SK-MEL-5 (cell line): ENCODE measurements around the gene NLRP6. TPM values are rescaled to one million over a fixed set of nuclear protein-coding genes. Genes with fewer than 3 reads are reported as not detected.
"Not testable (repeated sequence)": the region's sequence is repeated elsewhere in the genome, so short reads cannot be mapped to it uniquely, and the experiment has no call there.

Experiments used
- DNase-seq: peaks from one replicate; pipeline ENCODE4 v3.0.0-alpha.2; 2016; ENCODE audit warnings: low read depth, low spot score
- in situ Hi-C: cut with HindIII; loops from 2 replicates; pipeline ENCODE4 v1.10.0; 2016; ENCODE audit warnings: low sequenced_read_pairs, high pct_unique_total_duplicates, low pct_unique_long_range_greater_than_20kb
- polyA plus RNA-seq, 2 experiments: library from polyadenylated mRNA; depleted of rRNA; stranded (reverse); fragments of >200 nt; gene quantifications; 2 replicates each; pipeline ENCODE4 v1.2.3, GENCODE V29; 2015
- total RNA-seq: library from RNA; depleted of rRNA; stranded (reverse); fragments of >200 nt; shearing (Covaris generic); gene quantifications from 2 replicates; pipeline ENCODE4 v1.2.3, GENCODE V29; 2014; rRNA removed

The NLRP6 gene
- 0.11 TPM in 1 of 2 replicates, not detected in the other for total RNA-seq
- 0.08 TPM in 1 of 2 replicates, not detected in the other for polyA plus RNA-seq (2015; cell fraction: cytosol; rRNA removed)
- polyA plus RNA-seq (2015; cell fraction: nucleus; rRNA removed) = not detected in 2 replicates

DNA sequence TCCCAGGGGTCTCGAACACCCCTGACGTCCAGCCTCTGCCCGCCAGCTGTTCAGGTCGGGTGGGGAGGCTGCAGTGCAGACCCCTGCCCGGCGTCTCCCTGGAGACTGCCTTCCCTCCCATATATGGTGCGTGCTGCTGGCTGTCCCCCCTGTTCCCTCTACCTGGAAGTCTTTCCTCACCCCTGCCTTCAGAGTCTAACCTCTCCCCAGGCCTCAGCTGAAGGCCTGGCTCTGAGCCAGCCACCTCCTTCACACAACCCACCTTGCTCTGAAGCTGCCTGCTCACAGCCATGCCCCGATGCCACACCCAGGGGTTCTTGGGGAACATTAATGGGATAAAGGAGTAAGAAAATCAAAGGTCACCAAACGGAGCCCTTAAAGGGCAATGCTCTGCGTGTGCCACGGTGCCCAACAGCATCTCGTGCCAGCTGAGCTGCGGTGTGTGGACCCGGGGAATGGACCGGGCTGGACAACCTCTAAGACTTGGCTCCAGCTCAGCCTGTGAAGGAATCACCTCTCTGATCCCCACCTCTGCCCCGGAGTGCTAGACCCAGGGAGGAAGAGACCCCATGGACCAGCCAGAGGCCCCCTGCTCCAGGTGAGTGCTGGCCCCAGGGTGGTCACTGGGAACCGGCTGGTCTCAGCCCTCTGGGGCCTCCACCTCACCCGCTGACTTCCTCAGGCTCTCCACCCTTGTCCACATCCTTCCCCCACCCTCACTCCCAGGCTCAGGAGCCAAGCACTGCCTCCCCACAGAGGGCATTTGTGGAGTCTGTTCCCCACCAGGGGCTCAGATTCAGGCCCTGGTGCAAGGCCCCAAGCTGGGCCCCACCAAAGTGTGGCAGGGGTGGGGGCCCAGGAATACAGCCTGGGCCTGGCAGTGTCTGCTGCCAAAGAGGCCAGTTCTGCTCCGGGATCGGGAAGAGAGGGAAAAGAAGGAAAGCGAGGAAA, at the start of gene NLRP6:
Gene NLRP6, plus strand, starts transcription at position 407 of the 951 bp plus-strand sequence. Its CDS starts 163 bp downstream, at position 570.
- no peak for DNase-seq
- in situ Hi-C loops = no loop called here

DNA sequence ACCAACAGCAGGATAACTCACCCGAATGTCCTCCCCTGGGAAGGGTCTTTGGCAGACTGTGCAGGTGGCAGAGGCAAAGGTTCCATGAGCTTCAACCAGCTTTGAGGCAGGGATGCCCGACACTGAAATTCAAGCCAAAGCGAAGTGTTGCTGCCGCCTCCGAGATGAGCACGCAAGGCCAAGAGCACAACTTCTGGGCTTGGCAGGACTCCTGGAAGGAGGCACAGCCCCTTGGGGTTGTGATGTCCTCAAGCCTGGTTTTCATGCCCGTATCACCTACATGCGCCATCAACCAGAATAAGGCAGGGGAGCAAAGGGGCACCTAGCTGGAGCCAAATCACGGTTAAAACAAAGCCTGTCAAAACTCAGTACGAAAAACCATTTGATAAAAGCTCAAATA, 47.8 kb upstream of the NLRP6 start:
- in situ Hi-C loops = no loop called here
- DNase-seq = no peak

DNA sequence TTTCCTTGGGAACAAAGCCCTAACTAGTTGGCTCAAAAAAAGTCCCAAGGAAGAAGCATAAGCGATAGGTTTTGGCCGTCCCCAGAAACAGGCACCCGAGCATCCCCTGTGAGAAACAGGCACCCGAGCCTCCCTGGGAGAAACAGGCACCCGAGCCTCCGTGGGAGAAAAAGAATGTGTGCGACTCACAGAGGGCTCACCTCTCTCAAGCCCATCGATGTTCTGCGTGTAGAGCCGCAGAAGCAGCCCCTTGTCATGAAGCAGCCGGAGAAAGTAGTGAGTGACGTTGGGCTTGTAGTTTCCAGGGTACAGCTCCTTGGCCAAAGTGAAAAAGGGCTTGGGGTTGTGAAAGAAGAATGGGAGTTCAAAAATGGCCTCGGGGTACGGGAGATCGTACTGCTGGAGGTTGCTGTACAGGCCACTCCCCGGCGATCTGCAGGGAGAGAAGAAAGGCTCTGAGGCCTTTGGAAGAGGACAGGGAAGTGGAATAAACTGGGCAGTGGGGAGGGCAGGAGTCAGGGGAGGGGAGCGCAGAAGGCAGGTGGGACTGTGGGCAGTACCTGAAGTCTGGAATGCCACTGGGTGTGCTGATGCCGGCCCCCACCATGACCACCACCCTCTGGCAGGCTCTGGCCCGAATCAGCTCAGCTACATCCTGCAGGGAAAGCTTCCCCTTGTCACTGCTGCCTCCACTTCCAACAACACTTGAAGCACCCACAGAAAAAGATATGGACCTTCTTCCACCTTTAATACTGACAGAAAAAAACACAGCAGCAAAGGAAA, 45.2 kb upstream of the NLRP6 start:
- no peak for DNase-seq
- in situ Hi-C loops = no loop called here

DNA sequence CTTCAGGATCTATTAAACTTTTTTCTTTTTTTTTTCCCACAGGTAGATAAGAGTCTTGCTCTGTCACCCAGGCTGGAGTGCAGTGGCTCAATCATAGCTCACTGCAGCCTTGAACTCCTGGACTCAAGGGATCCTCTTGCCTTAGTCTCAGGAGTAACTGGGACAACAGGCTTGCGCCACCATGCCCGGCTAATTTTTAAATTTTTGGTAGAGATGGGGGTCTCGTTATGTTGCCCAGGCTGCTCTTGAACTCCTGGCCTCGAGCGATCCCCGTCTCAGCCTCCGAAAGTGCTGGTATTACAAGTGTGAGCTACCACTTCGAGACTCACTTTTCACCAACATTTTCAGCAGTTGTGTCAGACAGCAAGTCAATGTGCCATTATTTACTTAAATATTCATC, 43.0 kb upstream of the NLRP6 start:
- no peak for DNase-seq
- in situ Hi-C loops = no loop called here

DNA sequence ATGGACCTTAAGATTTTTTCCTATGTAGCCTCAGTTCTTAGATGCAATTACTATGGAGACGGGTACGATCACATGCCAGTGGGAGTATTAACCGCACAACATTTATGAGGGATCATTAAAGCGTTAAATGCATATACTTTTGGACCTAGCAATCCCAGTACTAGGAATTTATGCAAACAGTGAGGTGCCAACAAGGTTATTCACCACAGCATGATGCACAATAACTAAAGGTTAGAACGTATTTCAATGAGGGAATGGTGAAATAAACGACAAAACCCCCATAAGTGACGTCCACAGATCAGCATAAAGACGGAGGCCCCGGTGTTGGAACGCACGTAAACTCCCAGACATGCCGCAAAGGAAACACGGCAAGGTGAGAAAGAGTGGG, 42.6 kb upstream of the NLRP6 start:
- in situ Hi-C loops = no loop called here
- no peak for DNase-seq

DNA sequence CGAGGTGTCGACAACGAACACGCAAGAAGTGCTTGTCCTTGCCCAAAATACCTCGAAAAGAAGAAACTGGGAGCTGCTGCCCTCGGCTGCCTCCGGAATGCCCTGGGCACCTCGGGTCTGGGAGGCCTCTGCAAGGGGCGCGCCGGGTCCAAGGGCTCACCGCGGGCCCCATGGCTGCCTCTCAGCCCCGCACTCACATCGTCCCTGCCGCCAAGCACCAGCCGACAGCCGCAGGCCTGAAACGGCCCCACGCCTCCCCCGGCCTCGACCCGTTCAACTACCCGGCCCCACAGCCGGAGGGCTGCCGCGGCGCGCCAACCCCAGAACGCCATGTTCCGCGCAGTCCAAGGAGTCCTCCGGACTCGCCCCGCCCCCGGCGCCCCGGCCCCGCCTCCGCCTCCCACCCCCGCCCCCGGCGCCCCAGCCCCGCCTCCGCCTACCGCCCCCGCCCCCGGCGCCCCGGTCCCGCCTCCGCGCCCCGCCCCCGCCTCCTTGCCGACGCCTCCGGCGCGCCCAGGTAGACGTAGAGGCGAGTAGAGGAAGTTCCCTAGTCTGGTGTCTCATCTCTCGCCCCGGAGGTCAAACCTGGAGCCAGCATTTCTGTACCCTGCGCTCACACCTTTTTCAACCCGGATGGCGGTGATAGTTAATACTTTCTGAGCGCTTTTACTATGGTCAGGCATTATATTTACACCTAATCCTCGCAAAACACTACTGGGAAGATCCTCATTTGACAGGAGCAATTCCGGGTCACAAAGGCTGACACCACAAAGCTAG, 42.0 kb upstream of the NLRP6 start, which contains the start of gene SIRT3:
Gene SIRT3, minus strand, starts transcription at position 346 of the 777 bp plus-strand sequence. Its CDS starts 14 bp downstream, at position 332.
- in situ Hi-C loops = no loop called here
- peak; percentile 82 for DNase-seq

DNA sequence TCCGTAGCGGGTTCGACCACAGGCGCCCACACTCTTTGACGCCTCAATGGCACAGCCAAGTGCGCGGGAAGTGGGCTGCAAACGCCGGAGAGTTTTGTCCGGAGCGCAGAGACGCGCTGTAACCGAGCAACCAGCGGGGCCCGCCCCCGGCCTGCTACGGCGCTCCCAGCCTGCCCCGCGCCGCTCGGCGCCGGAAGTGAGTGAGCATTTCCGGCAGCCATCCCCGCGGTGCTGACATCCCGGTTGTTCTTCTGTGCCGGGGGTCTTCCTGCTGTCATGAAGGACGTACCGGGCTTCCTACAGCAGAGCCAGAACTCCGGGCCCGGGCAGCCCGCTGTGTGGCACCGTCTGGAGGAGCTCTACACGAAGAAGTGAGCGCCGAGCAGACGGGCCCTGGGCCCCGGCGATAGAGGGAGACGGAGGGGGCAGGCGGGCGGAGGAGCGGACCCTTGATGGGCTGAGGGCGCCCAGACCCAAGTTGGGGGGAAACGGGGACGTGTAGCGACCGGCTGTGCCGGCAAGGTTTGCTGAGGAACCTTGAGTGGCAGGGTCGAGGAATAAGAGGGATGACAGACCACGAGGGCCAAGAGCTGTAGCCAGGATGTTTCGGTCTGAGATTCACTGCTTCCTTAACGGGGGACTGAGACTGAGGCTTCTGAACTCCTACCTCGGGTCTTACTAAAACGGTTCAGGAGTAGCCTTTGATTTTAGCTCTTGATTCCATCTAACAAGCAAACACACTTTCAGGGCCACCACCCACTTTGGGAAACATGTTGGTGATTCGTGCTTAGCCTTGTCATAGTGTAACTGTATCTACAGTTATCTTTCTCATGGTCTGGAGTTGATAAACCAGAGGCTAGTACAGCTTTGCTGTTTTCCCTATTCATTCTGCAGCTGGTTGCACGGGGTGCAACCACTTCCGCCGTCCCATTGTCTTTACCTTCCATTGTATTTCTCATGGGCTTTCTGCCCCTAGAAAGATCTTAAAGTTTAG, 41.1 kb upstream of the NLRP6 start, which contains the start of gene PSMD13:
Gene PSMD13, plus strand, starts transcription at position 203 of the 994 bp plus-strand sequence. Its CDS starts 74 bp downstream, at position 277.
- in situ Hi-C loops = no loop called here
- peak; percentile 80 for DNase-seq

DNA sequence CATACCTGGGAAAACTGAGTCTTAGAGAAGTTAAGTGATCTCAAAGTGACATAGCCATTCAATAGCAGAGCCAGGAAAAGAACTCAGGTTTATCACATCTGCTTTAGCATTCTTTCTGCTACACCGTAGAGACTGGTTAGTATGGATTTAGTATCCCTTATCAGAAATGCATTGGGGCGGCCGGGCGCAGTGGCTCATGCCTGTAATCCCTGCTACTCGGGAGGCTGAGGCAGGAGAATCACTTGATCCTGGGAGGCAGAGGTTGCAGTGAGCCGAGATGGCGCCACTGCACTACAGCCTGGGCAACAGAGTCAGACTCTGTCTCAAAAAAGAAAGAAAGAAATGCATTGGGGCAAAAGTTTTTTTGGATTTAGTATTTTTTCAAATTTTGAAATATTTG, 39.9 kb upstream of the NLRP6 start:
- in situ Hi-C loops = not testable (repeated sequence)

DNA sequence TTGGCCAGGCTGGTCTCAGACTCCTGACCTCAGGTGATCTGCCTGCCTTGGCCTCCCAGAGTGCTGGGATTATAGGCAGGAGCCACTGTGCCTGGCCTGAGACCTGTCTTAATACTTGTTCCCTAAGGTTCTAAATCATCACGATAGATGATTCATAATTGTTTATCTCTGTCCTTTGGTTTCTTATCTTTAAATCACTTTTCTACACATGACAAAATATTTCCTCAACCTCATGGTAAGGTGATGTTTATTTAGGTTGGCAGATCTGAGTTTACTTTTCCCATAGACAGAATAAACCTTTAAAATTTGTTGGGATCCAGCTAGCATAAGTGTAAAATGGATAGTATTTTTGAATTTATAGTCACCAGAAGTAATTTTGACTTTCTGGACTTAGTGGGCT, 37.9 kb upstream of the NLRP6 start:
- in situ Hi-C loops = no loop called here
- no peak for DNase-seq

More for the DNA sequence above, 39.9 kb upstream of the NLRP6 start:
- DNase-seq = not testable (repeated sequence)

DNA sequence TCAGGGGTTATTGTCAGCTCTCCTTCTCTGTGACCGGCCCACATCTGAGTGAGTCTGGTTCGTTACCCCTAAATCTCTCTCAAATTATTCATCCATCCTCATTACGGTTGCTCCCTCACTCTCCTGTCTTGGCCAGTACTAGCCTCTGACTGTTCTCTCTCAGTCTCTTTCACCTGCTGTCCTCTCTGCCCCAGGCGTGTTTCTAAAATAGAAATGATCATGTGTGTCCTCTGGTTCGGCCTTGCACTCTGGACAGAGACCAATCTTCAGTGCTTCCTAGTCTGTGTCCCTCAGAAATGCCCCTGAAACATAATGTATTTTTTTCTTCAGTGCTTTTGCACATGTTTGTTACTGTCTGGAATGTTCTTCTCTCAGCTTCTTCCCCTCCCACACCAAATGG, 36.6 kb upstream of the NLRP6 start:
- in situ Hi-C loops = no loop called here
- no peak for DNase-seq

DNA sequence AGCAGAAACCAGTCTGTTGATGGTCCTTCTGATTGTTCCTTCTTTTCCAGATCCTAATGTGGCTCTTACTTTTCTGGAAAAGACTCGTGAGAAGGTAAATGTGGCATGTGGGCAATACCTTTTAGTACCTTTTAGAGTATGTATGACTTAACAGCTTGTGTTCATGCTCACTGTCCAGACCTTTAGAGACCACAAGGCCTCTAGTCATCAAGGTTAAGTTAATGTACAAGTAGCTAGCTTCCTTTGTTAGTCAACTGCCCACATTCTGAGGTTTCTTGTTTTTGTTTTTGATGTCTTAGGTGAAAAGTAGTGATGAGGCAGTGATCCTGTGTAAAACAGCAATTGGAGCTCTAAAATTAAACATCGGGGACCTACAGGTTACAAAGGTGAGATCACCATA, 33.8 kb upstream of the NLRP6 start:
- no peak for DNase-seq
- in situ Hi-C loops = no loop called here

DNA sequence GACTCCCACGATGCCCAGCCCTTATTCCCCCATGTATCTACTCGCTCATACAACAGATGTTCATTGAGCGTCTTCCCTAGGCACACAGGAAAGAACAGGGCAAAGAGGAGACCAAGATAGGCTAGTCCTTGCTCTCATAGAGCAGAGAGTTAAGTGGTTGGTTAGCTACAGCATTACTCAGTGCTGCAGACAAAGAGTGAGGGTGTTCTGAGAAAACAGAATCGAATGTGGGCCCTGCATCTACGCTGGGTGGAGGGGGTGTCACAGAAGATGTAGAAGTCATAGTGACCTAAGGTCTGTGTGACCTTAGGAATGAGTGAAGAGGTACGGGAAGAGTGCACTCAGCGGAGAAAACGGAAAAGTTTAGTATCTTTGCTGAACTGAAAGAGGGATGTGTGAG, 29.1 kb upstream of the NLRP6 start:
- in situ Hi-C loops = no loop called here
- no peak for DNase-seq

DNA sequence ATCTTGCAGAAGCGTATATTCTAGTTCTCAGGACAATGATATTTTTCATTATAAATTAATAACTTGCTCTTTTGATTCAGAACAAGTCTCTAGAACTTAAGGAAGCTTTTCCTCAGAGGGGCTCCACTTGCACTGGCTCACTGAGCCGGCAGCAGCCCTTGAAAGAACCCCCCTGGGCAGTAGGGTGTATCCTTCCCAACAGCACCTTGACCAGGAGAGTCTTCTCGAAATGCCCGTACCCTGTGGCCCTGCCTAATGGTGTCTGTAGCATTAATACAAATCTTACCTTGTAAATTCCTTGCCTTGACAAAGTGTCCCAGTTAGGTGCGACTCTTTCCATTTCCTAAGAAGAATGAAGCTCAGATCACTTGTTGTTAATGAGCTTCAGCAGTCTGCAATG, 27.9 kb upstream of the NLRP6 start:
- in situ Hi-C loops = no loop called here
- no peak for DNase-seq

DNA sequence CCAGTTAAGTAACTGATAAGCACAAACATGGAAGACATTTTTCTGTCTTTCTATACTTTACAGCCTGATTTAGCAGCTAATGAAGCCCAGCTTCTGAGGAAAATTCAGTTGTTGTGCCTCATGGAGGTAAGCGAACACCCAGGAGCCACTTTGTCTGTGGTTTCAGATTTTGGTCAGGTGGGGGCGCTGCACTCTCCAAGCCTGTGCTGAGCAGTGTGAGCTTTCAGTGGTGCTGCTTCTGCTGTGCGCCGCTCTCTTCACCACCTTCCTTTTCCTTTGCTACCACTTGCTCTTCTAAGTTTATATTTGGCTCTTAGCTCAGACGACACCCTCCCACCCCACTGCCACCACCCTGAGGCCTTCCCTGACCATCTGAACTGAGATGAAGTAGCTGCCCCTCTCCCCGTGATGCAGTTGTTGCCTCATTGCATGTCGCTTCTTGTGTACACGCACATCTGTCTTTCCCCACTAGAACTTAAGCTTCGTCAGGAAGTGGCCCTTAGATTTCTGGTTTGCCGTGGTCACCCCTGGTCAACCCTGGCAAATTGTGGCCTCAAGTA, 27.4 kb upstream of the NLRP6 start:
- DNase-seq = peak; percentile 72
- in situ Hi-C loops = no loop called here

DNA sequence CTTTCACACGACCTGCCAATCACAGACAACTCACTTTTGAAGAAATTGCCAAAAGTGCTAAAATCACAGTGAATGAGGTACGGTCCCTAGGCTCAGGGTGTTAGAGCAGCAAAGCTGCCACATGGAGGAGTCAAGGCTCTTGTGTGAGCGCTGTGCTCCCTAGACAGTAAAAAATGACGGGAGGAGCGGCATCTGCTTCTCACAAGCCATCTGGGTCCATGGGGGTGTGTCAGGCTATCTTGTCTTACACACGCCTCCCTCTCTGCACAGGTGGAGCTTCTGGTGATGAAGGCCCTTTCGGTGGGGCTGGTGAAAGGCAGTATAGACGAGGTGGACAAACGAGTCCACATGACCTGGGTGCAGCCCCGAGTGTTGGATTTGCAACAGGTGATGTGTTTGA, 26.7 kb upstream of the NLRP6 start:
- in situ Hi-C loops = no loop called here
- DNase-seq = no peak

DNA sequence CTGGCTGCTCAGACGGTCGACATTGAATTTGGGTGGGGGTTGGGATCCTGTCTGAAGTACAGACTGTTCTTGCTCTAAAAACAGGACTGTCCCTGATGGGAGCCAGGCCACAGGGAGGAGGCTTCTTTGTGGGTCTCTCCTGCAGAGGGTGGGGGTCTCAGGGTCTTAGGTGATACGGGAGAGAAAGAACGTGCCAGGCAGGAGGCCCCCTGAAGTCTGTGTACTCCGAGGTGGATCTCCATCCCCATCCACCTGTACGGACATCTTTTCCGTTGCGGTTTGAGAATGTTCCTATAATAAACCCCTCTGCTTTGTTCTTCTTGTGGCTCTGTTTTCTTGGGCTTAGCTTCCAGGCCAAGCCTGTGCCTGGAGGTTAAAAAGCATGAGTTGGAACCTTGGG, 25.5 kb upstream of the NLRP6 start:
- in situ Hi-C loops = no loop called here
- no peak for DNase-seq
